Activated B cell treated with CpG ODN at 0.5 μM for 24 hours (primary cell): ENCODE results near the gene ALK. TPM values are rescaled to one million over a fixed set of nuclear protein-coding genes. Genes with fewer than 3 reads are reported as not detected.

Experiments used
- ATAC-seq: fragments of 200-7000 bp; cut with Tn5 transposase; one replicate; pipeline ENCODE4 v1.10.0; 2021; ENCODE audit warnings: low read depth, mild to moderate bottlenecking, moderate library complexity
- CTCF ChIA-PET: fragments of 350-600 bp; sonication (Branson Sonifier 250); formaldehyde crosslinking; loops from one replicate; lab custom pipeline; 2021; ENCODE audit warnings: antibody characterized with exemption; lab: Charles Lee
- POLR2A ChIA-PET: fragments of 350-600 bp; sonication (Branson Sonifier 250); formaldehyde crosslinking; loops from one replicate; lab custom pipeline; 2021; ENCODE audit warnings: antibody characterized with exemption; lab: Charles Lee
- DNase-seq: peaks from one replicate; pipeline ENCODE4 v3.0.0; 2022
- H3K27ac Mint-ChIP-seq: one replicate; pipeline ENCODE4 v1.8.0; 2020; ENCODE audit warnings: mixed read lengths
- H3K27me3 Mint-ChIP-seq: one replicate; pipeline ENCODE4 v1.8.0; 2021; ENCODE audit warnings: mixed read lengths
- H3K36me3 Mint-ChIP-seq: one replicate; pipeline ENCODE4 v1.8.0; 2021; ENCODE audit warnings: low read depth, mixed read lengths
- H3K4me1 Mint-ChIP-seq: one replicate; pipeline ENCODE4 v1.8.0; 2021; ENCODE audit warnings: mixed read lengths
- H3K4me3 Mint-ChIP-seq: one replicate; pipeline ENCODE4 v1.8.0; 2020; ENCODE audit warnings: mild to moderate bottlenecking, mixed read lengths
- H3K9me3 Mint-ChIP-seq: one replicate; pipeline ENCODE4 v1.8.0; 2020; ENCODE audit warnings: mixed read lengths
- intact Hi-C: fragments of 100-400 bp; cut with micrococcal nuclease; formaldehyde crosslinking; loops from one replicate; pipeline ENCODE4 v1.15.1; 2024
- total RNA-seq: library from RNA; stranded (reverse); gene quantifications from 2 replicates; pipeline ENCODE4 v1.2.3, GENCODE V29; 2022
- TF ChIP-seq, protein P1 (sequence below): fragments of 200-600 bp; IDR thresholded peaks from one replicate; pipeline ENCODE4 v1.8.0; 2022; ENCODE audit warnings: antibody characterized with exemption, mild to moderate bottlenecking

Gene ALK
- total RNA-seq, 1 donor from 2014 or later: not detected

DNA sequence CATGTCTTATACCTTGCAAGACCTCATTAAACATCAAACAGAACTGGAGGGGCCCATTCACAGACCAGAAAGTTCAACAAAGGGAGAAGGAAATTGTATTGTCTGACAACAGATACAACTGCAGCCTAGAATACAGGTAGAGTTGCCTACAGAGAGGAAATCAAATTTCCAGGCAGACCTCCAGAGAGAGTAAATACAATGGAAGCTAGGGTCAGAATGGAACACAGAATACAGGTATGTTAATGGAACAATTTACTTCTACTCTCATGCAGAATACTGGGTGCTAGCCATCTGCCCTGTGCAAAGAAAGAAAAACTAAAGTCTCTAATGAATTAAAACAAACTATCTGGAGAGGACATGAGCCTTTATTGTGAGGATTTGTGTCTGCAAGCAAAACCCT lies 31.6 kb upstream of the ALK start:
- Mint-ChIP-seq H3K27me3 (peaks cover 10% of the 10 kb centered on the region), H3K4me1 (no peaks in the 10 kb centered on the region), H3K27ac (no peak overlapping the region), H3K36me3 (no peaks in the 10 kb centered on the region), H3K4me3 (no peak overlapping the region), H3K9me3 (no peaks in the 10 kb centered on the region)
- ATAC-seq (no peak), DNase-seq (no peak)
- CTCF ChIA-PET: no interaction called here
- POLR2A ChIA-PET: no interaction called here
- intact Hi-C loops: no loop called here
- TF ChIP-seq, protein P1, sequence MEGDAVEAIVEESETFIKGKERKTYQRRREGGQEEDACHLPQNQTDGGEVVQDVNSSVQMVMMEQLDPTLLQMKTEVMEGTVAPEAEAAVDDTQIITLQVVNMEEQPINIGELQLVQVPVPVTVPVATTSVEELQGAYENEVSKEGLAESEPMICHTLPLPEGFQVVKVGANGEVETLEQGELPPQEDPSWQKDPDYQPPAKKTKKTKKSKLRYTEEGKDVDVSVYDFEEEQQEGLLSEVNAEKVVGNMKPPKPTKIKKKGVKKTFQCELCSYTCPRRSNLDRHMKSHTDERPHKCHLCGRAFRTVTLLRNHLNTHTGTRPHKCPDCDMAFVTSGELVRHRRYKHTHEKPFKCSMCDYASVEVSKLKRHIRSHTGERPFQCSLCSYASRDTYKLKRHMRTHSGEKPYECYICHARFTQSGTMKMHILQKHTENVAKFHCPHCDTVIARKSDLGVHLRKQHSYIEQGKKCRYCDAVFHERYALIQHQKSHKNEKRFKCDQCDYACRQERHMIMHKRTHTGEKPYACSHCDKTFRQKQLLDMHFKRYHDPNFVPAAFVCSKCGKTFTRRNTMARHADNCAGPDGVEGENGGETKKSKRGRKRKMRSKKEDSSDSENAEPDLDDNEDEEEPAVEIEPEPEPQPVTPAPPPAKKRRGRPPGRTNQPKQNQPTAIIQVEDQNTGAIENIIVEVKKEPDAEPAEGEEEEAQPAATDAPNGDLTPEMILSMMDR: no peak

DNA sequence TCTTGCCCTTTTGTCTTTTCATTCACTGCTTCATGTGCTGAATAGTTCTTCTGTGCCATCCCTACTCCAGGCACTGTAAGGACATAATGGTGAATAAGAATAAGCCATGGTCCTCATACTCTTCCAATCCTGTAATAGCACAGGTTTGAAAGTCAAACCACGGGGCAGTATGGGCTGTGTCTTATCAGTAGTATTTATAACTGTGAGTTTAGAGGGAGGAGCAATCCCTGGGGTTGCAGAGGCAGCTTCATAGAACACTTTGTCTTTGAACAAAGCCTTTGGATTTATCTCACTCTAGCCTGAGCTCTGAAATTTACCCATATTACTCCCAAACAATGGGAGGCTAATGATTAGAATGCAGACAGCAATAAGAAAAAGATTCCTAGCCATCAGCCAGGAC lies 30.2 kb upstream of the ALK start:
- peaks cover 8% of the 10 kb centered on the region for H3K27me3 Mint-ChIP-seq
- no peaks in the 10 kb centered on the region for H3K36me3 Mint-ChIP-seq
- no peaks in the 10 kb centered on the region for H3K4me1 Mint-ChIP-seq
- H3K27ac Mint-ChIP-seq: no peak overlapping the region
- H3K4me3 Mint-ChIP-seq: no peak overlapping the region
- H3K9me3 Mint-ChIP-seq: no peaks in the 10 kb centered on the region
- ATAC-seq (no peak), DNase-seq (no peak)
- intact Hi-C loops: no loop called here
- ChIA-PET POLR2A (no interaction called here), CTCF (no interaction called here)
- TF ChIP-seq, protein P1: no peak

DNA sequence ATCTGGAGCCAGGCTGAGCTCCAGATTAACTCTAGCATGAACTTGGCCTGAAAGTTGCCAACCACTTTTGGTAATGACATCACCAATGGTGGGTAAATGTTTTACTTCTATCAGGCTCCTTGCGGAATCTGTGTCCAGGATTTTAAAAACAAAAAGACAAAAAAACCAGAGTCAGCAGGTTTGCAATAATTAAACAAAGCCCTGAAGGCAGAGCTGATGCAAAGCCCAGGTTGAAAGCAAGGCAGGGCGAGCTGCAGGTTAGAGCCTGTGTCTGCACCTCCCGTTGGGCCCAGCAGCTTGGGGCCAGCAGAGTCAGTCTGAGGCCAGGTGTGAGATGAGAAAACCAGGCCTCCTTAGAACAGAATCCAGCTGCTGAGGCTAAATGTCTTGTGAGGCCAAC lies 29.1 kb upstream of the ALK start:
- H3K27me3 Mint-ChIP-seq: peaks cover 8% of the 10 kb centered on the region
- H3K9me3 Mint-ChIP-seq: no peaks in the 10 kb centered on the region
- TF ChIP-seq, protein P1: no peak
- ATAC-seq (no peak), DNase-seq (no peak)
- ChIA-PET POLR2A (no interaction called here), CTCF (no interaction called here)
- H3K36me3 Mint-ChIP-seq: no peaks in the 10 kb centered on the region
- no peak overlapping the region for H3K27ac Mint-ChIP-seq
- H3K4me3 Mint-ChIP-seq: no peak overlapping the region
- H3K4me1 Mint-ChIP-seq: no peaks in the 10 kb centered on the region
- intact Hi-C loops: no loop called here

DNA sequence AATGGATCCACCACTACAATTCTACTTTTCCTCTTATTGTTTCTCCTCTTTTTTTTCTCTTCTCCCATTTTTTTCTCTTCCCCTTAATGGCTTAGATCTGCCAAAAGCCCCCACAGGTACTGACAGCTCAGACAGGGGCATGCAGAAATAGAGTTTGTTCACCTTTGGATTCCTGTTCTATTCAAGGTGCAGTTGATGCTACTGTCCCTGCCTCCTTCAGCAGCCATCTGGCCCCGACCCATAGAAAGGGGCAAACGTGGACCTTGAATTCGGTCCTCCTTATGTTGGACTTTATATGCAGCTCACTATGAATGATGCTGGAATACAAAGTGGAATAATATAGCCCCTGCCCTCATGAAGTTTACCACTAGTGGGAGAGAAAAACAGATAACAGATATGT lies 27.7 kb upstream of the ALK start:
- ATAC-seq: no peak
- POLR2A ChIA-PET: no interaction called here
- CTCF ChIA-PET: no interaction called here

DNA sequence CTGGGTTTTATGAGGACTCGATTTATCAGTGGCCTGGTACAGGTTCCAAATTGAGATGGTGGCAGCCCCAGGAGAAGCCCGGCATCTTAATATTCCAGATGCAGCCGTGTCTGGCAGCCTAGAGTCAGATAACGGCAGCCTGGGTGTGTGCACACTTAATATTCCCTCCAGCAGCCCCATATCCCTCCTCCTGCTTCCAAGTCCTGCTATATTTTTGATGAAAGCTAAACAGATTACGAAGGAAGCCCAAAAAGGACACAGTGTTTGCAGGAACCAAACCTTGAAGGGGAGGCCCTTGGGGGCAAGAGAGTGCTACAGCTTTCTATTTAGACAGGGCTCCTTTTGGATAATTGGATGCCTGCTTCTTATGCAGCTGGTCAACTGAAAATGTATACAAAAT lies 25.1 kb upstream of the ALK start:
- H3K27ac Mint-ChIP-seq: no peak overlapping the region
- intact Hi-C loops: no loop called here

More for the DNA sequence above, 27.7 kb upstream of the ALK start:
- Mint-ChIP-seq H3K36me3 (no peaks in the 10 kb centered on the region), H3K27ac (no peak overlapping the region), H3K4me3 (no peak overlapping the region), H3K4me1 (no peaks in the 10 kb centered on the region), H3K27me3 (peaks cover 9% of the 10 kb centered on the region), H3K9me3 (peaks cover 5% of the 10 kb centered on the region)
- TF ChIP-seq, protein P1: no peak
- DNase-seq: no peak
- intact Hi-C loops: no loop called here

More for the DNA sequence above, 25.1 kb upstream of the ALK start:
- no peaks in the 10 kb centered on the region for H3K36me3 Mint-ChIP-seq
- peaks cover 6% of the 10 kb centered on the region for H3K27me3 Mint-ChIP-seq
- H3K4me3 Mint-ChIP-seq: no peak overlapping the region
- ChIA-PET CTCF (no interaction called here), POLR2A (no interaction called here)
- no peaks in the 10 kb centered on the region for H3K4me1 Mint-ChIP-seq
- DNase-seq: no peak
- H3K9me3 Mint-ChIP-seq: peaks cover 11% of the 10 kb centered on the region
- ATAC-seq: no peak
- TF ChIP-seq, protein P1: no peak
